Caco-2 (cell line): ENCODE measurements around the gene ZNF587B. TPM values are rescaled to one million over a fixed set of nuclear protein-coding genes. Genes with fewer than 3 reads are reported as not detected.

Experiments used
- total RNA-seq: library from RNA; stranded (reverse); gene quantifications from 2 replicates; pipeline ENCODE4 v1.2.3, GENCODE V29; 2022

Gene ZNF587B
- total RNA-seq, 1 experiment from 2014 or later, result 35.4 TPM

Other genes with a start within 250 kb of the ZNF587B start
- not detected in 2 replicates for gene ZIK1, start 246.2 kb upstream of the ZNF587B start, total RNA-seq
- 8.6 and 8.8 TPM in 2 replicates for gene ZNF530, start 230.4 kb upstream of the ZNF587B start, total RNA-seq
- 6.6 and 6.8 TPM in 2 replicates for gene ZNF134, start 216.1 kb upstream of the ZNF587B start, total RNA-seq
- 10.5 and 13.3 TPM in 2 replicates for gene ZNF211, start 197.1 kb upstream of the ZNF587B start, total RNA-seq
- not detected in 2 replicates for gene ZSCAN4, start 161.4 kb upstream of the ZNF587B start, total RNA-seq
- 12.7 and 14.8 TPM in 2 replicates for gene ZNF551, start 148.3 kb upstream of the ZNF587B start, total RNA-seq
- gene ZNF154, start 121.1 kb upstream of the ZNF587B start, total RNA-seq, result not detected in 2 replicates
- not detected in 2 replicates for gene ZNF671, start 102.7 kb upstream of the ZNF587B start, total RNA-seq
- gene ZNF776, start 83.5 kb upstream of the ZNF587B start, total RNA-seq, result 15.6 and 16.0 TPM in 2 replicates
- 6.2 and 9.1 TPM in 2 replicates for gene ZNF586, start 60.6 kb upstream of the ZNF587B start, total RNA-seq
- 38.6 and 48.2 TPM in 2 replicates for gene ZNF552, start 15.4 kb upstream of the ZNF587B start, total RNA-seq
- gene ZNF587, start 19.6 kb downstream of the ZNF587B start, total RNA-seq, result 70.5 and 78.0 TPM in 2 replicates
- 8.3 and 9.4 TPM in 2 replicates for gene ZNF814, start 58.7 kb downstream of the ZNF587B start, total RNA-seq
- 16.6 and 19.2 TPM in 2 replicates for gene ZNF417, start 86.3 kb downstream of the ZNF587B start, total RNA-seq
- 0.50 and 0.51 TPM in 2 replicates for gene ZNF418, start 105.1 kb downstream of the ZNF587B start, total RNA-seq
- gene ZNF256, start 117.4 kb downstream of the ZNF587B start, total RNA-seq, result 1.5 and 1.9 TPM in 2 replicates
- gene C19orf18, start 144.2 kb downstream of the ZNF587B start, total RNA-seq, result 0.45 TPM in 1 of 2 replicates, not detected in the other
- 13.0 and 13.9 TPM in 2 replicates for gene ZNF606, start 172.5 kb downstream of the ZNF587B start, total RNA-seq
- not detected in 2 replicates for gene ZSCAN1, start 203.7 kb downstream of the ZNF587B start, total RNA-seq
- gene ZNF135, start 229.0 kb downstream of the ZNF587B start, total RNA-seq, result not detected in 2 replicates